GM21367 (cell line): ENCODE measurements around the gene NTRK3.
"Not testable (repeated sequence)": the region's sequence is repeated elsewhere in the genome, so short reads cannot be mapped to it uniquely, and the experiment has no call there.

Experiments used
- ATAC-seq: cut with Tn5 transposase; IDR thresholded peaks from one replicate; pipeline ENCODE4 v1.9.1; 2021; ENCODE audit not compliant: unreplicated experiment

NTRK3 gene

GRCh38 chr15:87848012-87848411, 408.5 kb downstream of the NTRK3 start:
- ATAC-seq = no peak

GRCh38 chr15:87846746-87847145, 409.8 kb downstream of the NTRK3 start:
- no peak for ATAC-seq

- no peak for ATAC-seq
These were observed 413.2 kb downstream of the NTRK3 start for GRCh38 chr15:87843312-87843711.

GRCh38 chr15:87841426-87841998, 415.0 kb downstream of the NTRK3 start:
- ATAC-seq = no peak

GRCh38 chr15:87835830-87836229, 420.7 kb downstream of the NTRK3 start:
- ATAC-seq = not testable (repeated sequence)

GRCh38 chr15:87833333-87833732, 423.2 kb downstream of the NTRK3 start:
- ATAC-seq = not testable (repeated sequence)

- no peak for ATAC-seq
These were observed 427.0 kb downstream of the NTRK3 start for GRCh38 chr15:87829332-87830050.

- no peak for ATAC-seq
These were observed 427.9 kb downstream of the NTRK3 start for GRCh38 chr15:87828608-87829007.

GRCh38 chr15:87827131-87827530, 429.4 kb downstream of the NTRK3 start:
- ATAC-seq = no peak

GRCh38 chr15:87826119-87826747, 430.3 kb downstream of the NTRK3 start:
- ATAC-seq = no peak

- no peak for ATAC-seq
These were observed 437.8 kb downstream of the NTRK3 start for GRCh38 chr15:87818756-87819155.

GRCh38 chr15:87817553-87817952, 439.0 kb downstream of the NTRK3 start:
- no peak for ATAC-seq

- ATAC-seq = no peak
These were observed 439.7 kb downstream of the NTRK3 start for GRCh38 chr15:87816811-87817210.

- no peak for ATAC-seq
These were observed 440.5 kb downstream of the NTRK3 start for GRCh38 chr15:87816016-87816415.
